Measurements from ENCODE around the gene SMPD2.

Gene SMPD2

DNA sequence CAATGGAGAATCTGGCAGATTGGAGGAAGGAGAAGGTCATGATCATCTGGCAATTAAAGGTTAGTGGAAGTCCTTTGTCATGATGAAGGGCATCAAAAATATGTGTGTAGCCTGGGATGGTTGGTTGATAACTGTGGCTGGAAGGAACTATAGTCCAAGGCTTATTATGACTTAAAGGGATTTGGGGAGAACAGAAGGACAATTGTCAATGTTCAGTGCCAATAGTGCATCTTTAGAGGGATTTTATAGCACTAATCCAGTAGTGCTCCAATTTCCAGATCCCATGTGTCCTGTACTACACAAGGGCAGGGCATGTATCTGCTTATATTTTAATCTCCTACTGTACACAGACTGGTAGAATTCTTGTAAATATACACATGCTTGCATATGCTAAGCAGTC is 47.5 kb downstream of the SMPD2 start:
- DNase-seq: no peak

DNA sequence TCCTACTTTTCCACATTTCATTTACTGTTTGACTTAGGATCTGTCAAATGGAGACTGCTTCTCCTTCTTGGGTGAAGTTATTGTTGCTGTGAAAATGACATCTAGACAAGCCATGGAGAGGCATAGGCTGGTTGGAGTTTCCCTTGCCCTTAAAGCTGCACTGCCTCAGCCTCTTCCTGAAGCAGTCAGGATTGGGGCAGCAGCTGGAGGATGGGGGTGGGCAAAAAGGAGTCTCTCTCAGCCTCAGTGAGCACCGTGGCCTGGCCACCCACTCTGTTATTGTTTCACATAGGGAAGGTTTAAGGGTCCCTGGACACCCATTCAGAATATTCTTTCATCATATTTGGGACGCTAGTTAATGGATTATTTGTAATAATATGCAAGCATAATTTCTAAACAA is 50.2 kb downstream of the SMPD2 start:
- no peak for DNase-seq

DNA sequence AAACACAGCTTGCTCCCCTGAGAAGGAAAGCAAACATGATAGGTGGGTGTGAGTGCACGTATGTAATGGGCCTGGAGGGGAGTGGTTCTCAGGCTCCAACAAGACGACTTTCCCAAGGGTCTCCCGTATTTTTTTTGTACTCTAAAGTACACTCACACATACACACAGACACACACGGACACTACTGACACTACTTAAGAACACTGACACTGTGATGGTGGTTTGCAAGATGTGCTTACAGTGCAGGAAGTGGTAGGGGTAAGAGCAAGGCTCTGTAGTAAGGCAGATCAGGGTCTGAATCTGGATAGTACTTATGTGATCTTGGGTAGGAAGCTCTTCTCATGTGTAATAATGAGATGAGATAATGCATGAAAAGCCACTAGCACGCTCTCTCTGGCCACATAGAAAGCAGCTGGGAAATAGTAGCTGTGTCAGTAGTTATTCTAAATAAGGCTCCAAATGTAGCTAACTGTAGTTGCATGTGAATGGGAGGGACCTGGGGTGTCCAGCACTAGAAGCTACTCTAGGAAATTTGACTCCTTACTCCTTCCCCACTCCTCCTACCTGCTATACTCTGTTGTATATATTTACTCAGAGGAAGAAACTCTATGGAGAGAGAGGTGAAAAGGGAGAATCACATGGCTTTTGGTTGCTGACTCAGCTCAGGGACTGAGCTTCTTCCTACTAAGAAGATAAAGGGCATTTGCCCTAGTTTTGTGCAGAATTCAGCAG is 50.8 kb downstream of the SMPD2 start:
- no peak for DNase-seq
